KBM-7 (cell line): ENCODE results near the gene IQCE.

Source experiments
- DNase-seq: peaks from one replicate; pipeline ENCODE4 v3.0.0-alpha.2; 2015
- in situ Hi-C: fragments of 300-500 bp; cut with MboI; formaldehyde crosslinking; loops from 2 replicates; pipeline ENCODE4 v1.14.3; 2020; ENCODE audit warnings: low sequenced_read_pairs, low pct_unique_long_range_greater_than_20kb, mixed read lengths

Gene IQCE

DNA sequence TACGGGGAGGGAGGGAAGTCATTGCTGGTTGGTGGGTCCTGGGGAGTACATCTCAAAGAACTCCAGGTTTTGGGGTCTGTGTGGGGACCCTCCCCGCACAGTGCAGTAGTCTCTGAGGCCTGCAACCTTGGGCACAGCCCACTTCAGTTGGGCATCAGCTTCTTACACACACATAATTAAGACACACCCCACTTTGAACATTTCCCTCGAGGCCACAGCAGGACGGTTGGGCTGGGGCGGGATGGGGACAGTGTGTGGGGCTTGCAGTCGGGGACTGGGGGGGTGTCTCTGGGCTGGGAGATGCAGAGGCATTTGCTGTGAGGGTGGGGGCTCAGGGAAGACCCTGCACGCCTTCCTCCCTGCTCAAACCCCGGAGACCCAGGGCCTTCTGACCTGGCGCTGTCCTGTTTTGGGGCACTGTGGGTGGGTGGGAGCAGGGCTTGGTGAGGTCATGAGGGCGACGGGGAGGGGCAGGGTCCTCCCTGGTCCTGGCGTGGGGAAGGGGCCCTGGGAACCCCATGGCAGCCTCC lies 38.0 kb upstream of the IQCE start:
- DNase-seq = no peak
- in situ Hi-C loops = no loop called here

DNA sequence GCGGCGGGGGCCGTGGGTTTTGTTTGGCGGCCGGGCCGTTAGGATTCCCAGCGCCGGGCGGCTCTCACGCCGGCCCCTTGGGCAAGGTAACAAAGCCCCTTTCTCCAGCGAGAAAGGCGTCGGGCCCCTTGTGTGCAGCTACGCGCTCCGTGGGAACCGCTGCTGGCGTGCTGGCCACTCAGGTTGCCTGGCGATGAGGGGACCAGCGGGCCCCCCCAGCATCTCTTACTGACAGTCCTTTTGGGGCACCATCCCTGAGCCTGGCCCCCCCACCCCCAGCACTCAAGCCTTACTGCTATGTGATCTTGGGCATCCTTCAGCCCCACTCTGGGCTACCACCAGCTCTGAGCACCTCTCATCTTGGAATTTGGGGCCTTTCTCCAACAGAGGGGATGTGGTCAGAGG lies 37.4 kb upstream of the IQCE start:
- in situ Hi-C loops = no loop called here

DNA sequence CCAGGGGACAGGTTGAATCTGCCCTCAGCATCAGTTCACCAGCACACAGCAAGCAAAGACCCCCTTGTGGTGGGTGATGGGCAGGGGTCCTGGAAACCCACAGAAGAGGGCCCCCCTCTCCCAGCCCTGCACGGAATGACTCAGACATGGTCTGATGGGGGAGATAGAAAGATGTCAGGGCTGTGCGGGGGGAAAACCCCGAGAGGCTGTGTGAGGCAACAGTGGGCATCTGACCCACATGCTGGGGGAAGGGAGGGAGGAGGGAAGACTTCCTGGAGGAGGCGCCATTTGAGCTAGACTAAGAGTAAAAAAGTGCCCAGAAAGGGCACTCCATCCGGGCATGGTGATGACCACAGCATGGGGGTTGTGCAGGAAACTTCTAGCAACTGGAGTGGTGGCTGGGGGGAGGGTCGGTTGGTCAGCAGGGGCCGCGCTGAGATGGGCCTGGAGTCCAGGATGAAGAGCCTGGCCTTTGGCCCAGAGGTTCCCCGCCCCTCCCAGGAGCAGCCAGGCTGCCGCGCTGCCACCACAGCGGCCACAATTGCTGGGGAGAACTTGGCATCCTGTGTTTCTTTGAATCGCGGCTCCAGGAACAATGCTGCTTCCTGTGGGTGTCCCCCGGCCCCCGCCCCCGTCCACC lies 36.7 kb upstream of the IQCE start:
- in situ Hi-C loops = no loop called here
- DNase-seq = peak; percentile 44

More for the DNA sequence above, 37.4 kb upstream of the IQCE start:
- DNase-seq = no peak

DNA sequence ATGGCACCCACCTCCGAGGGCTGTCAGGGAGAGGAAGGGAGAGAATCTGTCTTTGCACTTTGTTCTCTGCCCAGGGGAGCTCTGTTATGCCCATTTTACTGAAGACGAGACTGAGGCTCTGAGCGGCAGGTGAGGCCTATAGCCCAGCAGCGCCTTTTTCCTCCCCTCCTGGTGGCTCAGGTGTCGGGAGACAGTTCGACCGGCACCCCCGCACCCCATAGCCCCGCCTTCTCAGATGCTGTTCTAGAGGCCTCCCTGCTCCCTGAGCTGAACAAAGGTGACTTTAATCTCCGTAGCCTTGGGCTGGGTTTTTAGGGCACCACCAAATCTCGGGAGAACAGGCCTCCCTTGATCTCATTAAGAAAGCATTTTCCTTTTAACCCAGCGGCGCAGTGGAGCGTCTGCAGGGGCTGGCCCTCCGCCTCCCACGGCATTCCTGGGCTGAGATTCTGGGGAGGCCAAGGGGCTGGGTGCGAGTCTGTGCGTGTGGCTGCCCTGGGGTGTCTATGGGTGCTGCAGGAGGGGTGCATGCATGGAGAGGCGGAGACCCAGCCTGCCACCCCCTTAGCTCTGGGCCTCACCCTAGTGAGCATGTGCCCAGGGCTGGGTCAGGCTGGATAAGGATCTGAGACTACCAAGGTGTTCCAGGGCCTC lies 35.9 kb upstream of the IQCE start:
- in situ Hi-C loops = no loop called here
- no peak for DNase-seq

GRCh38 chr7:2523461-2523936 lies 35.3 kb upstream of the IQCE start:
- no peak for DNase-seq
- in situ Hi-C loops = no loop called here

DNA sequence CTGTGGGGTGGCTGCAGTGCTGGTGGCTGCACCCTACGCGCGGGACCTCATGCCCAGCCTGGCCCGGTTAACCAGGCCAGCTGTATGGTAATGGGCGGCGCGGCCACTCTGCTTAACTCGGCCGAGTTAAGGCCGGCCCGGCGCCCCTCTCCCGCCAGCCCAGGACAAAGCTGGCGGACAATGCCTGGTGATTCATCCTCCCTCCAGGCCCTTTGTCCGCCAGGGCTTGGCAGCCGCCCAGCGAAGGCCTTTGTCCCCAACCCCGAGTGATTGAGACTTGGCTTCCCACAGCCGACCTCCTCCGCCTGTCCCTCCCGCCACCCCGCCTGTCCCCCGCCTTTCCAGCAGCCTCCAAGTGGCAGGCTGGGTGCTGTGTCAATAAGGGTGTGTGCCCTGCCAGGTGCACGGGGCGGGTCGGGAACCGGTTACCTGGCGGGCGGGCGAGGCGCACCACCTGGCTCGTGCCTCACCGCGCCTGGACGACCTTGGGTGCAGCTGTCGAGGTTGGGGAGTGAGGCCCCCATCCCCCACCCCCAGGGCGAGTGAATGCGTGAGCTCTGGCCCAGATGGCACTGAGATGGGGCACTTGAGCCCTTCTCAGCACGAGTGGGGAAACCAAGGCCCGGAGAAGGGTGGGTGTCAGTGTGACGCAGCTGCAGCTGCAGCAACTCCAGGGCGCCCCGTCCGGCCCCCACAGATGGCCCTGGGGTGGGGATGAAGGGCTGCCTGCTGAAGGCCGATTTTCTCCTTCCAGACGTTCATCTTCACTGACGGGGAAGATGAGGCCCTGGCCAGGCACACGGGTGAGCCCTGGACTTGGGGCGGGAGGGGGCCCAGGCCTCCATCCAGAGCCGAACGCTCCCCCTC lies 34.6 kb upstream of the IQCE start:
- in situ Hi-C loops = no loop called here
- no peak for DNase-seq

GRCh38 chr7:2524808-2525657 lies 33.7 kb upstream of the IQCE start:
- no peak for DNase-seq
- in situ Hi-C loops = no loop called here

GRCh38 chr7:2525658-2526630 lies 32.8 kb upstream of the IQCE start:
- no peak for DNase-seq
- in situ Hi-C loops = no loop called here

- in situ Hi-C loops = no loop called here
- no peak for DNase-seq
Observed at GRCh38 chr7:2526659-2527504, 31.9 kb upstream of the IQCE start.

- in situ Hi-C loops = no loop called here
- no peak for DNase-seq
Observed at GRCh38 chr7:2527505-2528467, 31.0 kb upstream of the IQCE start.

GRCh38 chr7:2528481-2529095 lies 30.2 kb upstream of the IQCE start:
- no peak for DNase-seq
- in situ Hi-C loops = no loop called here

DNA sequence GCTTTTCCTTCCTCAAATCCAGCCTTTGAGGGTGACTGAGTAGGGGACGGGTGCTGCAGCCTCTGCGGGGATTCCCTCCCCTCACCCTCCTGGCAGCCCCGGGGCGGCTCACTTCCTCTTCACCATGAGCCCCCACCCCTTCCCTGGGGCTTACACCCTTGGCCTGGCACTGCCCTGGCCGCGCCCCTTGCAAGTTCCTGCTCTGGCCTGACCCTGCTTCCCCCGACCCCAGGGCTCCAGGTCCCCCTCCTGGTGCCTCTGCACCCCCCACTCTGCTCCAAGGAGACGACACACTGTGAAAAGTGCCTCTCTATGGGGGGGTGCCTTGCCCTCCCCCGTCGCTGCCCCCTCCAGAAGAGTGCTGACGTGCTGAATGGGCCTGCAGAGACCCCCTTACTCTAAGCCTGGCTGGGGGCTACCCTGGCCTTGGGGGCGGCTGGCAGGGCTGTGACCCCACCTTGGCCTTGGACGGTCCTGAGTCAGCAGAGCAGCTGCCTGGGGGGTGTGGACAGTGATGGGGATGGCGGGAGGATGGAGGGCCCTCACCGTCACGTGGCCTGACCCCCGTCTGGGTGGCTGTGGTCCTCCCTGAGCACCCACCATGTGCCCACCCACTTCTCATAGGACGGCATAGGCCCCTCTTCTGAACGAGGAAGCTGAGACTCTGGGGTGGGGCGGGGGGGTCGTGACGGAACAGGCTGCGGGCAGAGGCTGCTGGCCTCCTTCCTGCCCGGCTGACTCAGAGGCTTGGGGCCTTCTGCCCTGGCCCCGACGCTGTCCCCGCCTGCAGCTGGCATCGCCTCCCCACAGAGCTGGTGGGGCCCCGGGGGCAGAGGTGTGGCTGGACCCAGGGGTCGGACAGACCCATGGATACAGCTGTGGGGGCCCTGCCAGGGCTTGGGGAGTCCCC lies 29.4 kb upstream of the IQCE start:
- in situ Hi-C loops = no loop called here
- peak; percentile 77 for DNase-seq

DNA sequence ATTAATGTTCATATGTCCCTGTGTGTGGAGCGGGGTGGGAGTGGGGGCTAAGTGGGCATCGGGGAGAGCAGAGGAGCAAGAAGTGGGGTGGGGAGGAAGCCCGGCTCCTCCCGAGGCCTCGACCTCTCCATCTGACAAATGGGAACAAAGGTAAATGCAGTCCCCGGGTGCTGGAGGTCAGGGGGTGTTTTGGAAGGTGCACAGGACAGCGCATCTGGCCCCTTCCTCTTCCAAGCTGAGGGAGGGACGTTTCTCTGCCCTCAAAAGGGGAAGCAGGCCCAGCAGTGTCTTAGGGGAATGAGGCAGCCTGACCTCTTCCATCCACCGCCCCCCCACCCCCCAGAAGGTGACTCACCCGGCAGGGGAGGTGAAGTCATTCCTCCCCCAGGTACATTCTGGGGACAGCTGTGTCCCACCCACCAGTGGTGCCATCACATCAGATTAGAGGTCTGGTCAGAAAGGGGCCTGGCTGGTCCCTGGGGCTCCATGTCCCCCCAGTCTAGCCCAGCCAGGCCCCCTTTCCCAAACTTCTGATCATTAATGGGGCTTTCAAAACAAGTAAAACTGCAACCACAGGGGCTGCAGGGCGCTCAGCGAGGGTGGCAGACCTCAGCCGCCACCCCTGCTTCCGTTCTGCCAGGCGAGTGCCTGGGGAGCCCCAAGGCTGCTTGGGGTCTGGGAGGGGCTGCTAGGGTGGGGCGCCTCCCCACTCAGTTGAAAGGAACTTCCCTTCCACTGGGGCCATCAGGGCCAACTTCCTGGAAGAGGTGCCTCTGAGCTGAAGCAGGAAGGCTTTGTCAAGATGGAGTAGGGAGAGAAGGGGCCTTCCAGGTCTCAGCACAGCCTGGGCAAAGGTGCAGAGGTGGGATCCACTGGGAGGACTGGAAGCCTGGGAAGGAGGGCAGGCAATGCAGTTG lies 28.4 kb upstream of the IQCE start:
- peak; percentile 78 for DNase-seq
- in situ Hi-C loops = no loop called here
